Thoracic aorta (tissue), 2 donors: ENCODE measurements around the gene MSH2. TPM values are rescaled to one million over a fixed set of nuclear protein-coding genes. Genes with fewer than 3 reads are reported as not detected.

Experiments used
- ATAC-seq: fragments of 150-250 bp; one replicate; pipeline ENCODE4 v1.8.0; 2017; ENCODE audit warnings: low read depth; ENCODE audit not compliant: insufficient number of reproducible peaks, low FRiP score
- DNase-seq: peaks from one replicate; pipeline ENCODE4 v3.0.0-alpha.2; 2020; ENCODE audit warnings: low spot score
- H3K27ac ChIP-seq, 2 donors: fragments of 200-600 bp; sonication (generic); 1 replicate in 1 of 2; 2 replicates in 1 of 2; pipeline ENCODE4 v1.5.1; 2016; ENCODE audit warnings: mild to moderate bottlenecking in 2 of 2, moderate library complexity in 2 of 2
- H3K27me3 ChIP-seq: fragments of 200-600 bp; sonication (generic); replicated peaks from 2 replicates; pipeline ENCODE4 v1.6.0; 2016; ENCODE audit warnings: mild to moderate bottlenecking; ENCODE audit not compliant: insufficient read depth
- H3K36me3 ChIP-seq: fragments of 200-600 bp; sonication (generic); one replicate; pipeline ENCODE4 v1.5.1; 2016
- H3K4me1 ChIP-seq, 2 donors: fragments of 200-600 bp; sonication (generic); 1 replicate in 1 of 2; 2 replicates in 1 of 2; pipeline versions ENCODE4 v1.5.1 to v1.6.0; 2016; ENCODE audit warnings: low read depth in 2 of 2, mild to moderate bottlenecking in 1 of 2; ENCODE audit not compliant: control insufficient read depth in 1 of 2
- H3K4me3 ChIP-seq: fragments of 200-600 bp; sonication (generic); 2 replicates; pipeline ENCODE4 v1.5.1; 2016; ENCODE audit warnings: mild to moderate bottlenecking
- H3K9me3 ChIP-seq: fragments of 200-600 bp; sonication (generic); 2 replicates; pipeline ENCODE4 v1.5.1; 2016
- CTCF ChIP-seq: fragments of 200-600 bp; sonication (generic); IDR thresholded peaks from one replicate; pipeline ENCODE4 v1.5.1; 2019; ENCODE audit warnings: antibody characterized with exemption
- total RNA-seq, 2 donors: library from RNA; depleted of rRNA; stranded (reverse); fragments of >200 nt; gene quantifications; one replicate each; pipeline versions ENCODE4 v1.1.0 to v1.2.3, GENCODE V29; 2016

Gene MSH2
- total RNA-seq, 2 donors from 2014 or later: 4.7 to 9.6 TPM

DNA sequence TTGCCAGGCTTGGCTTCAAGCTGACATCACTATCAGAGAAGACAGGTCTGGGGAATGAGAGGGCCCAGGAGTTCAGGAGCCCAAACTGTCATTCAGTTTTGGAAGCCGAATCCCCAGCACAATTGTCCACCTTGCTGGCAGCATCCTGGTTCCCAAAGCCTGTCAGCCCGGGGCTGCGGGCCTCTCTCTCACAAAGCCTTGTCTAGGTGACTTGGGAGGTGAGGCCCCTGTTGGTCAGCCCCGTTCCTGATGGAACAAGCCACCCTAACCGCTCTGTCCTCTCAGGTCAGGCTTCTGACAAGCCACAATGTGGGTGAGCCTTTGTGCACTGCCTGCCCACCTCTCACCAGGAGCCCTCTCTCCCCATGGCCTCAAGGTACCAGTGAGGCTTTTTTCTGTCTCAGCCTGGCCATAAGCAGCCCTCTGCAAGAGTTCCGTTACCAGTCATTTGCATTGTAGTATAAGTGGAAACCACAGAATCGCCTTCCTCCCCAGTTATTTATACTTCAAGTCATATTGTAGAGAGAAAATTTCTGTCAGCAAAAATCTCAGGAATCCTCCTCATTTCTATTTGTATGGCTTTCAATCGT, 100.6 kb downstream of the MSH2 start:
- Histone ChIP-seq H3K27ac (no peak overlapping the region), H3K36me3 (no peaks in the 10 kb centered on the region), H3K4me1 (no peaks in the 10 kb centered on the region), H3K9me3 (peaks cover 3% of the 10 kb centered on the region), H3K27me3 (no peaks in the 10 kb centered on the region), H3K4me3 (no peak overlapping the region)
- TF ChIP-seq CTCF: no peak
- DNase-seq (no peak), ATAC-seq (no peak)

DNA sequence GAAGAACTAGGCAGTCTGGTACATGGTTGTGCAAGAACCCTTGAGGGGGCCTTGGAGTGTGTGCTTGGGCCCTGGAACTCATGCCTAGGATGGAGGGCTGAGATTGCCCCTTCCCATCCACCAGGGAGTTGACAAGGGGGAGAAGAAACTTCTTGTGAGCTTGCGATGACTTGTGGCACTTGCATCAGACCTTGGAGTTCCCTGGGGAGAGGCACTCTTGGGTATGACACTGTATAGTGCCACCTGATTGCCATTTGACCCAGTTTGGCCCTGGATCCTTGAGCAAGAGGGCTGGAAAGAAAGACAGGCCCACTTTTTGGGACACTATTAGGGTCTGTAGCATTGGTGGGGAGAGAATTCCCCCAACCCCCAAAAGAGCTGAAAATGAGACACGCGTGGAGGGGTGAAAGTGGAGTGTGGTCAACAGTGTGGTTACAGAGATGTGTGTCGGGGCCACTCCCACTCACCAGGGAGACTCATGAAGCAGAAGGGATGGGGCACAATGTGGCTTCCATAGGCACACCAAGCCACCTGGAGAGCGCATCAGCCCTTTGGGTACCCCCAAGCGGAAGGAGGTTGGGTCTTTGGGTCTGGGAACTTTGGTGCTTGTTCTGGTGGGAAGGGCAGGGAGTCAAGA, 101.3 kb downstream of the MSH2 start:
- Histone ChIP-seq H3K36me3 (no peaks in the 10 kb centered on the region), H3K9me3 (peaks cover 3% of the 10 kb centered on the region), H3K27me3 (no peaks in the 10 kb centered on the region), H3K27ac (no peak overlapping the region), H3K4me1 (no peaks in the 10 kb centered on the region), H3K4me3 (no peak overlapping the region)
- DNase-seq (no peak), ATAC-seq (no peak)
- no peak for TF ChIP-seq CTCF

DNA sequence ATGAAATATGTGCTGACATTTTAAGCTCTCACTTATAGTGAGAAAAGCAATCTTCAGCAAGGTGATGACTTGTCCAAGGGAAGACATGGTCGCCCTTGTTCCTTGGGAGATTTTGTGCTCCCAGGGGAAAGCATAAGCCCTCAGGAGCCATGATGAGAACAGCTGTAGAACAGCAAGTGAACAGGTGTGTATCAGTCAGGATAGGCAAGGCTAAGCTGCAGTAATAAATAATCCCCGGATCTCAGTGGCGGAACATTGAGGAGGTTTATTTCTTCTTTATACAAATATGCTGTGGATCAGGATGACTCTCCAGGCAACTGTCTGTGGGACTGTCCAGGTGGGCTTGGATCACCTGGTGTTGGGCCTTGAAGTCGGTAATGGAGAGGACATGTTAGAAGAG, 103.1 kb downstream of the MSH2 start:
- Histone ChIP-seq H3K9me3 (no peaks in the 10 kb centered on the region), H3K36me3 (no peaks in the 10 kb centered on the region), H3K27me3 (no peaks in the 10 kb centered on the region), H3K27ac (no peak overlapping the region), H3K4me3 (no peak overlapping the region), H3K4me1 (no peaks in the 10 kb centered on the region)
- no peak for DNase-seq
- TF ChIP-seq CTCF: no peak
- no peak for ATAC-seq

GRCh38 chr2:47506436-47506835, 103.5 kb downstream of the MSH2 start:
- Histone ChIP-seq H3K36me3 (no peaks in the 10 kb centered on the region), H3K27ac (no peak overlapping the region), H3K27me3 (no peaks in the 10 kb centered on the region), H3K9me3 (no peaks in the 10 kb centered on the region), H3K4me3 (no peak overlapping the region), H3K4me1 (no peaks in the 10 kb centered on the region)
- DNase-seq (no peak), ATAC-seq (no peak)
- no peak for TF ChIP-seq CTCF

DNA sequence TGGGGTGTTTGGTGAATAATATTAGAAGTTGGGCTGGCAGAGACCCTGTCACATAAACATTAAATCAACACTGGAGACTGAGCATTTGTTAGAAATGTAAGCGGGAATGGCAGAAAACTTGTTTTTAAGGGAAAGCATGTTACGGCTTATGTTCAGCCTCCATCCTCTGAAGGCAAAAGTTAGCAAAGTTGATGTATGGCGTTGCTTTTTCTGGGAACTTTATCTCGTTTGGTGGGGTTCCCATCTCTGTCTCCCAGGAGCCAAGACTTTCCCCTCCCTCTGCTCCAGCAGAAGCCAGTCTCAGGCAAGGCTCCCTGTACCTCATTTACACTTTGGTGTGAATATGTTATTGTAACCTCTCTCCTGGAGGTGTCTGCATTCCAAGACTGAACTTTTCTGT, 105.1 kb downstream of the MSH2 start:
- Histone ChIP-seq H3K36me3 (no peaks in the 10 kb centered on the region), H3K4me1 (no peaks in the 10 kb centered on the region), H3K27ac (no peak overlapping the region), H3K9me3 (no peaks in the 10 kb centered on the region), H3K4me3 (no peak overlapping the region), H3K27me3 (no peaks in the 10 kb centered on the region)
- no peak for TF ChIP-seq CTCF
- DNase-seq (no peak), ATAC-seq (no peak)
